BJ (cell line): Measurements from ENCODE around the gene KPNA3. TPM values are rescaled to one million over a fixed set of nuclear protein-coding genes. Genes with fewer than 3 reads are reported as not detected.

Experiments used
- CTCF ChIA-PET: fragments of 350-600 bp; formaldehyde crosslinking; extraction: SDS; loops from one replicate; lab custom pipeline; 2021; ENCODE audit warnings: antibody characterized with exemption, inconsistent platforms; lab: Yijun Ruan, JAX
- POLR2A ChIA-PET: fragments of 300-600 bp; sonication (Branson Sonifier 250); formaldehyde crosslinking; extraction: SDS; loops from one replicate; lab custom pipeline; 2021; ENCODE audit warnings: antibody characterized with exemption; lab: Charles Lee
- DNase-seq: peaks from one replicate; pipeline ENCODE4 v3.0.0-alpha.2; 2011; ENCODE audit warnings: low read depth
- H3K27me3 ChIP-seq: 2 replicates; pipeline ENCODE4 v1.6.0; 2011; ENCODE audit warnings: low read length; ENCODE audit not compliant: control insufficient read depth, insufficient read depth
- H3K36me3 ChIP-seq: 2 replicates; pipeline ENCODE4 v1.5.1; 2011; ENCODE audit warnings: low read length; ENCODE audit not compliant: control insufficient read depth, insufficient read depth
- H3K4me3 ChIP-seq: 2 replicates; pipeline ENCODE4 v1.5.1; 2011; ENCODE audit warnings: low read depth, mild to moderate bottlenecking, control low read depth, low read length
- polyA plus RNA-seq: library from polyadenylated mRNA; depleted of rRNA; stranded (reverse); fragments of >200 nt; gene quantifications from 2 replicates; pipeline ENCODE4 v1.2.3, GENCODE V29; 2011
- TF ChIP-seq, protein P1 (sequence below): IDR thresholded peaks from 2 replicates; pipeline ENCODE4 v1.5.1; 2011; ENCODE audit warnings: low read depth, mild to moderate bottlenecking, control low read depth, inconsistent platforms, low read length, moderate library complexity; ENCODE audit not compliant: insufficient read depth

Gene KPNA3
- polyA plus RNA-seq, 1 experiment = 14.9 TPM

DNA sequence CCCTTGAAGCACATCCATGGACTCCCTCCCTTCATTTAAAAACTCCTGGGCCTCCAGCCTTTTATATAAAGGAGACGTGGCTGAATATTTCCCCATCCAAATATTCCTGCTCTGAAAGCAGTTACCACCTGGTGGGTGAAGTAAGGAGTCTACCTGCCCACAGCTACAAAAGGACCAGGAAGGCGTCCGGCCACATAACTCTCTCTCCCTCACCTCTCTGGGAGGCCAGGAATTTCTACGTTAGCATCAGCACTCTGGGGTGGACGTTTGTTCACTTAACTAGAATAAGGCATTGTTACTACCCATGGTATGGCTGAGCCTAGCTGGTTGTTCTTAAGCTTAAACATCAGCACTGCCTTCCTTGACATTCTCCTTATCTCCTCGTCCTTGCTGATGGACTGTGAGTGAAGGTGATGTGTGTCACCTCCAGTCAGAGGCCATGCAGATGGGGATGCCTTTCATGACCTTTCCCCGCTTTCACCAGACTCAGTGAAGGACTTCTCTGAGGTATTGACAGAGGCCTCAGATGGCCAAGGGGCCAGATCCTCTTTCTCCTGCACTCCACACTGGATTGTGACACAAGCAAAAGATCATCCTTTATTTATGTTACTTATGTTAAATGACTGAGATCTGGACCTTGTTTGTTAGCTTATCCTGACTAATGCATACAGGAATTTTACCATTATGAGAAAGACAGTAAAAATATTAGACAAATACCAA is 22.2 kb upstream of the KPNA3 start:
- ChIA-PET POLR2A (no interaction called here), CTCF (interaction anchor here (0.7 kb wide), 1 partner anchor 95 kb away, joined by 4 read pairs; no protein-coding TSS in a partner anchor)
- H3K27me3 ChIP-seq = no peaks in the 10 kb centered on the region
- no peak for DNase-seq
- TF ChIP-seq, protein P1, sequence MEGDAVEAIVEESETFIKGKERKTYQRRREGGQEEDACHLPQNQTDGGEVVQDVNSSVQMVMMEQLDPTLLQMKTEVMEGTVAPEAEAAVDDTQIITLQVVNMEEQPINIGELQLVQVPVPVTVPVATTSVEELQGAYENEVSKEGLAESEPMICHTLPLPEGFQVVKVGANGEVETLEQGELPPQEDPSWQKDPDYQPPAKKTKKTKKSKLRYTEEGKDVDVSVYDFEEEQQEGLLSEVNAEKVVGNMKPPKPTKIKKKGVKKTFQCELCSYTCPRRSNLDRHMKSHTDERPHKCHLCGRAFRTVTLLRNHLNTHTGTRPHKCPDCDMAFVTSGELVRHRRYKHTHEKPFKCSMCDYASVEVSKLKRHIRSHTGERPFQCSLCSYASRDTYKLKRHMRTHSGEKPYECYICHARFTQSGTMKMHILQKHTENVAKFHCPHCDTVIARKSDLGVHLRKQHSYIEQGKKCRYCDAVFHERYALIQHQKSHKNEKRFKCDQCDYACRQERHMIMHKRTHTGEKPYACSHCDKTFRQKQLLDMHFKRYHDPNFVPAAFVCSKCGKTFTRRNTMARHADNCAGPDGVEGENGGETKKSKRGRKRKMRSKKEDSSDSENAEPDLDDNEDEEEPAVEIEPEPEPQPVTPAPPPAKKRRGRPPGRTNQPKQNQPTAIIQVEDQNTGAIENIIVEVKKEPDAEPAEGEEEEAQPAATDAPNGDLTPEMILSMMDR = no peak
- H3K4me3 ChIP-seq = no peak overlapping the region
- no peaks in the 10 kb centered on the region for H3K36me3 ChIP-seq

DNA sequence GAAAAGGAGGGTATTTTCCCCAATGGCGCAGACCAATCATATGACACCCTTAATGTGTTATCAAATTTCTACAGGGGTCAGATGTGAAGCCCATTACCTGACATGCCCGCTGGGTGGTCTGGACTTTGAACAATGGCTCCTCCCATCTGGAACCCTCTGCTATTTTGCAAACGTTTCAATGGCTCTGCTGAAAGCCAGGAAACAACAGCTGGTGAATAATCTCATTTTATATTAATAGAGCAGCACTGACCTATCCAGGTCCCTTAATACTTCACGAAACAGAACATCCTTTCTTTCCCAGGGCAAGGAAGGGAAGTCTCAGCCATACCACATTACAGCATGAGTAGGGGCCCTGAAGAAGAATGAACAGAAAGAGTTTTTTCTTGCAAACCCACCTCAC is 20.3 kb upstream of the KPNA3 start:
- Histone ChIP-seq H3K27me3 (peaks cover 6% of the 10 kb centered on the region; the same call in 1 of the 2 replicates), H3K4me3 (no peak overlapping the region), H3K36me3 (no peaks in the 10 kb centered on the region)
- DNase-seq = no peak
- POLR2A ChIA-PET = no interaction called here
- TF ChIP-seq, protein P1 = no peak
- CTCF ChIA-PET = no interaction called here

DNA sequence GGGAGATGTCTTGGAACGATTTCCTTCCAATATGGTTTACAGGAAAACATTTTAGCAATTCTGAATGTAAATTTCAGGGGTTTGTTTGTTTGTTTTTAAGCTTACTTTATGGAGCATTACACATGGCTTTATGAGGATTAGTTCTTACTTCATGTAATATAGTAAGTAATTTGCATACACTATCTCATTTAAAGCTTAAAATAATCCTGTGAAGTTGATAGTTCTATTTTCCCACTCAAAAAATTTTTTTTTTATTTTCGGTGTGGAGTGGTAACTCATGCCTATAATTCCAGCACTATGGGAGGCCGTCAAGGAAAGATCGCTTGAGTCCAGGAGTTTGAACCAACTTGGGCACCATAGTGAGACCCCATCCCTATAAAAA is 19.0 kb upstream of the KPNA3 start:
- POLR2A ChIA-PET = no interaction called here
- CTCF ChIA-PET = interaction anchor here (0.7 to 1.9 kb wide), 4 partner anchors 10 to 20 kb away, joined by 3 to 4 read pairs (median 3); no protein-coding TSS in a partner anchor
- TF ChIP-seq, protein P1 = no peak
- H3K36me3 ChIP-seq = no peaks in the 10 kb centered on the region
- no peak for DNase-seq
- no peak overlapping the region for H3K4me3 ChIP-seq
- peaks cover 11% of the 10 kb centered on the region; the same call in 1 of the 2 replicates for H3K27me3 ChIP-seq

GRCh38 chr13:49810567-49811526 is 18.4 kb upstream of the KPNA3 start:
- no peak overlapping the region for H3K4me3 ChIP-seq
- H3K27me3 ChIP-seq = peaks cover 11% of the 10 kb centered on the region; the same call in 1 of the 2 replicates
- TF ChIP-seq, protein P1 = no peak
- CTCF ChIA-PET = interaction anchor here (0.7 to 1.9 kb wide), 4 partner anchors 9 to 19 kb away, joined by 3 to 4 read pairs (median 3); no protein-coding TSS in a partner anchor
- no peak for DNase-seq
- H3K36me3 ChIP-seq = no peaks in the 10 kb centered on the region
- POLR2A ChIA-PET = no interaction called here

- peaks cover 11% of the 10 kb centered on the region; the same call in 1 of the 2 replicates for H3K27me3 ChIP-seq
- H3K4me3 ChIP-seq = no peak overlapping the region
- no peaks in the 10 kb centered on the region for H3K36me3 ChIP-seq
- ChIA-PET CTCF (interaction anchor here (0.5 kb wide), 1 partner anchor 135 kb away, joined by 3 read pairs; no protein-coding TSS in a partner anchor), POLR2A (no interaction called here)
- DNase-seq = no peak
- TF ChIP-seq, protein P1 = no peak
Observed at GRCh38 chr13:49807681-49808080, 15.2 kb upstream of the KPNA3 start.
